GM23338 (cell line): ENCODE results near the gene SNTB2. TPM values are rescaled to one million over a fixed set of nuclear protein-coding genes. Genes with fewer than 3 reads are reported as not detected.

Source experiments
- ATAC-seq: fragments of 200-7000 bp; cut with Tn5 transposase; 3 replicates; pipeline ENCODE4 v1.9.1; 2020
- DNase-seq: peaks from one replicate; pipeline ENCODE4 v3.0.0-alpha.2; 2015; ENCODE audit warnings: low spot score
- H2AFZ ChIP-seq: fragments of 200-600 bp; sonication (generic); 2 replicates; pipeline ENCODE4 v1.8.0; 2016; ENCODE audit warnings: antibody characterized with exemption, mild to moderate bottlenecking, moderate library complexity
- H3F3A ChIP-seq: fragments of 200-600 bp; sonication (generic); replicated peaks from 2 replicates; pipeline ENCODE4 v1.8.0; 2017; ENCODE audit warnings: antibody characterized with exemption, mixed run types, low read depth
- H3K27ac ChIP-seq: fragments of 200-600 bp; sonication (generic); 2 replicates; pipeline ENCODE4 v1.6.1; 2016; ENCODE audit warnings: low read depth
- H3K27me3 ChIP-seq: fragments of 200-600 bp; sonication (generic); 2 replicates; pipeline ENCODE4 v1.8.0; 2016; ENCODE audit warnings: mild to moderate bottlenecking, mixed run types, moderate library complexity; ENCODE audit not compliant: insufficient read depth
- H3K36me3 ChIP-seq: fragments of 200-600 bp; sonication (generic); 2 replicates; pipeline ENCODE4 v1.8.0; 2016; ENCODE audit warnings: mild to moderate bottlenecking; ENCODE audit not compliant: insufficient read depth
- H3K4me1 ChIP-seq: fragments of 200-600 bp; sonication (generic); 2 replicates; pipeline ENCODE4 v1.8.0; 2016; ENCODE audit warnings: mild to moderate bottlenecking, moderate library complexity; ENCODE audit not compliant: insufficient read depth
- H3K4me2 ChIP-seq: fragments of 200-600 bp; sonication (generic); 2 replicates; pipeline ENCODE4 v1.7.1; 2017; ENCODE audit warnings: mixed run types
- H3K4me3 ChIP-seq: fragments of 200-600 bp; sonication (generic); 2 replicates; pipeline ENCODE4 v1.6.1; 2016; ENCODE audit warnings: mixed run types
- H3K79me2 ChIP-seq: fragments of 200-600 bp; sonication (generic); replicated peaks from 2 replicates; pipeline ENCODE4 v1.8.0; 2017; ENCODE audit warnings: mild to moderate bottlenecking; ENCODE audit not compliant: insufficient read depth
- H3K9me2 ChIP-seq: fragments of 200-600 bp; sonication (generic); 2 replicates; pipeline ENCODE4 v1.8.0; 2017; ENCODE audit not compliant: insufficient read depth
- H4K20me1 ChIP-seq: fragments of 200-600 bp; sonication (generic); replicated peaks from 2 replicates; pipeline ENCODE4 v1.8.0; 2017; ENCODE audit warnings: mild to moderate bottlenecking; ENCODE audit not compliant: insufficient read depth
- H3K27ac Mint-ChIP-seq: 2 replicates; pipeline ENCODE4 v1.8.0; 2020; ENCODE audit warnings: inconsistent platforms, mild to moderate bottlenecking, moderate library complexity, mixed read lengths
- H3K27me3 Mint-ChIP-seq: 3 replicates; pipeline ENCODE4 v1.8.0; 2022; ENCODE audit warnings: low read depth, mild to moderate bottlenecking, moderate library complexity, mixed read lengths, inconsistent platforms; ENCODE audit not compliant: insufficient read depth, poor library complexity
- H3K36me3 Mint-ChIP-seq: 3 replicates; pipeline ENCODE4 v1.8.0; 2021; ENCODE audit warnings: low read depth, mild to moderate bottlenecking, inconsistent platforms, moderate library complexity, mixed read lengths
- H3K4me1 Mint-ChIP-seq: 3 replicates; pipeline ENCODE4 v1.8.0; 2020; ENCODE audit warnings: mild to moderate bottlenecking, inconsistent platforms, mixed read lengths
- H3K4me3 Mint-ChIP-seq: 3 replicates; pipeline ENCODE4 v1.8.0; 2021; ENCODE audit warnings: moderate library complexity, mild to moderate bottlenecking, inconsistent platforms, mixed read lengths
- H3K9me3 Mint-ChIP-seq: 3 replicates; pipeline ENCODE4 v1.8.0; 2020; ENCODE audit warnings: moderate library complexity, mild to moderate bottlenecking, inconsistent platforms, mixed read lengths
- ZNF462 ChIP-seq: fragments of 250-450 bp; sonication (Bioruptor Pico); IDR thresholded peaks from 2 replicates; pipeline ENCODE4 v1.5.0; 2020; ENCODE audit warnings: mild to moderate bottlenecking, moderate library complexity
- polyA plus RNA-seq: library from polyadenylated mRNA; unstranded; fragments of >200 nt; fragmentation: Nextera tagmentation; extraction: Ambion mirVana; gene quantifications from 2 replicates; pipeline ENCODE4 v1.2.1, GENCODE V29; 2016
- total RNA-seq: library from RNA; depleted of rRNA; stranded (reverse); fragments of >200 nt; shearing (Covaris generic); gene quantifications from 2 replicates; pipeline ENCODE4 v1.2.3, GENCODE V29; 2014
- TF ChIP-seq, protein P1 (sequence below): IDR thresholded peaks from 2 replicates; pipeline ENCODE4 v1.6.1; 2016; ENCODE audit warnings: antibody characterized with exemption

Gene SNTB2
- total and polyA plus RNA-seq, 2 experiments from 2014 or later, result 4.8 to 42.7 TPM

GRCh38 chr16:69243479-69243878, 56.5 kb downstream of the SNTB2 start (continued):
- TF ChIP-seq ZNF462, result no peak

DNA sequence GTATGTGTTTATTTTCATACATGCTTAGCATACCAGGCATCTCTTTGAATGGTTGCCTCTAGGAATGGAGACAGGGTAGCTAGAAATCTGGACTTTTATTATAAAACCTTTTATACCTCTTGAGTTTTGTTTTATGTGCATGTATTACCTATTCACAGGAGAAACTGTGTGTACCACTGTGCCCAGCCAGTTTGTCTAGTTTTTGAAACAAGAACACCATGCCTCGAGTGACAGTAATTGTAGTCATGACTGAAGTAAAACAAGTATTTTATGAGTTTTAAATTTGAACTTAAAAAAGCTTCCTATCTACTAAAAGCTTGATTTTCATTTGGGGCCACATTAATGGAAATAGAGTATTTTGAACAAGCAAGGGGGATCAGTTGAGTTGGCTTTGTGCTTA, 57.4 kb downstream of the SNTB2 start:
- no peak overlapping the region for H3K27ac Mint-ChIP-seq
- ATAC-seq (no peak), DNase-seq (no peak)
- no peak overlapping the region for H3K27ac ChIP-seq
- H3K27me3 ChIP-seq, result no peaks in the 10 kb centered on the region
- H3K4me1 ChIP-seq, result no peaks in the 10 kb centered on the region
- TF ChIP-seq, protein P1, sequence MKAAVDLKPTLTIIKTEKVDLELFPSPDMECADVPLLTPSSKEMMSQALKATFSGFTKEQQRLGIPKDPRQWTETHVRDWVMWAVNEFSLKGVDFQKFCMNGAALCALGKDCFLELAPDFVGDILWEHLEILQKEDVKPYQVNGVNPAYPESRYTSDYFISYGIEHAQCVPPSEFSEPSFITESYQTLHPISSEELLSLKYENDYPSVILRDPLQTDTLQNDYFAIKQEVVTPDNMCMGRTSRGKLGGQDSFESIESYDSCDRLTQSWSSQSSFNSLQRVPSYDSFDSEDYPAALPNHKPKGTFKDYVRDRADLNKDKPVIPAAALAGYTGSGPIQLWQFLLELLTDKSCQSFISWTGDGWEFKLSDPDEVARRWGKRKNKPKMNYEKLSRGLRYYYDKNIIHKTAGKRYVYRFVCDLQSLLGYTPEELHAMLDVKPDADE, result no peak
- TF ChIP-seq ZNF462, result no peak
- no peak overlapping the region for H3K4me2 ChIP-seq
- H3K79me2 ChIP-seq, result peaks cover 14% of the 10 kb centered on the region
- H3K4me1 Mint-ChIP-seq, result no peaks in the 10 kb centered on the region
- H3K27me3 Mint-ChIP-seq, result no peaks in the 10 kb centered on the region
- H3K36me3 Mint-ChIP-seq, result peaks cover 8% of the 10 kb centered on the region; the same call in 2 of the 3 replicates
- no peaks in the 10 kb centered on the region; the same call in 1 of the 2 replicates for H3K36me3 ChIP-seq
- H4K20me1 ChIP-seq, result peaks cover 15% of the 10 kb centered on the region; the same call in 1 of the 2 replicates
- H3K4me3 ChIP-seq, result no peak overlapping the region
- H3K9me3 Mint-ChIP-seq, result no peaks in the 10 kb centered on the region
- no peak overlapping the region for H3K4me3 Mint-ChIP-seq
- no peaks in the 10 kb centered on the region for H3K9me2 ChIP-seq
- no peak overlapping the region for H2AFZ ChIP-seq
- 0 out of 2 replicates have a peak, but pooled peaks cover 3% of the 10 kb centered on the region for H3F3A ChIP-seq
